Lower leg skin (tissue), 3 donors: Measurements from ENCODE around the gene ETNK1.

Source experiments
- POLR2A ChIP-seq, 2 donors: fragments of 450-650 bp; IDR thresholded peaks; one replicate each; pipeline ENCODE4 v1.6.1; 2016 to 2017; ENCODE audit warnings: antibody characterized with exemption in 2 of 2, mild to moderate bottlenecking in 1 of 2, moderate library complexity in 1 of 2
- TF ChIP-seq, protein P1 (sequence below), 3 donors: fragments of 450-650 bp; IDR thresholded peaks; one replicate each; pipeline ENCODE4 v1.5.1; 2016; ENCODE audit warnings: antibody characterized with exemption in 3 of 3, mild to moderate bottlenecking in 3 of 3, moderate library complexity in 2 of 3

GRCh38 chr12:22626406-22626805 is 1.4 kb downstream of the ETNK1 start:
- TF ChIP-seq, protein P1, sequence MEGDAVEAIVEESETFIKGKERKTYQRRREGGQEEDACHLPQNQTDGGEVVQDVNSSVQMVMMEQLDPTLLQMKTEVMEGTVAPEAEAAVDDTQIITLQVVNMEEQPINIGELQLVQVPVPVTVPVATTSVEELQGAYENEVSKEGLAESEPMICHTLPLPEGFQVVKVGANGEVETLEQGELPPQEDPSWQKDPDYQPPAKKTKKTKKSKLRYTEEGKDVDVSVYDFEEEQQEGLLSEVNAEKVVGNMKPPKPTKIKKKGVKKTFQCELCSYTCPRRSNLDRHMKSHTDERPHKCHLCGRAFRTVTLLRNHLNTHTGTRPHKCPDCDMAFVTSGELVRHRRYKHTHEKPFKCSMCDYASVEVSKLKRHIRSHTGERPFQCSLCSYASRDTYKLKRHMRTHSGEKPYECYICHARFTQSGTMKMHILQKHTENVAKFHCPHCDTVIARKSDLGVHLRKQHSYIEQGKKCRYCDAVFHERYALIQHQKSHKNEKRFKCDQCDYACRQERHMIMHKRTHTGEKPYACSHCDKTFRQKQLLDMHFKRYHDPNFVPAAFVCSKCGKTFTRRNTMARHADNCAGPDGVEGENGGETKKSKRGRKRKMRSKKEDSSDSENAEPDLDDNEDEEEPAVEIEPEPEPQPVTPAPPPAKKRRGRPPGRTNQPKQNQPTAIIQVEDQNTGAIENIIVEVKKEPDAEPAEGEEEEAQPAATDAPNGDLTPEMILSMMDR (IDR thresholded peaks at IDR 0.05): no peak
- TF ChIP-seq POLR2A (IDR thresholded peaks at IDR 0.05): no peak
